Measurements from ENCODE around the gene OR7C1.

DNA sequence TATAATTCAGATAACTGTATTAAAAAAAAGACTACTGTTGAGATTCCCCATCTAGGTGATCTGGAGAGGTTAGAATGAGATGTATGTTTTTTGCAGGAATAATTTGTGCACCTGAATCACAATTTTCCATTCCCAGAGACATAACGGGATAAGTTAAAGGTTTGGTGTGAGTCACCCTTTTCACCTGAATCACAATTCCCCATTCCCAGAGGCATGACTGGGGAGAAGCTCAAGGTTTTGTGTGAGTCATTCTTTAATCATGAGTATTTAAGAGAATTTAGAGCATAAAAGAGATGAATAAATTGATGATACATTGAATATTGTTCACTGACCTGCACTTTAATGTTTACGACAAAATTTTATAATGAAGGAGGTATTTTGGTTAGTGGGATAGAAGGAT is 9.0 kb downstream of the OR7C1 start:
- TF ChIP-seq RORB (CRISPR knock-in tag; IDR thresholded peaks at IDR 0.05) = no peak
- TF ChIP-seq, protein P1, sequence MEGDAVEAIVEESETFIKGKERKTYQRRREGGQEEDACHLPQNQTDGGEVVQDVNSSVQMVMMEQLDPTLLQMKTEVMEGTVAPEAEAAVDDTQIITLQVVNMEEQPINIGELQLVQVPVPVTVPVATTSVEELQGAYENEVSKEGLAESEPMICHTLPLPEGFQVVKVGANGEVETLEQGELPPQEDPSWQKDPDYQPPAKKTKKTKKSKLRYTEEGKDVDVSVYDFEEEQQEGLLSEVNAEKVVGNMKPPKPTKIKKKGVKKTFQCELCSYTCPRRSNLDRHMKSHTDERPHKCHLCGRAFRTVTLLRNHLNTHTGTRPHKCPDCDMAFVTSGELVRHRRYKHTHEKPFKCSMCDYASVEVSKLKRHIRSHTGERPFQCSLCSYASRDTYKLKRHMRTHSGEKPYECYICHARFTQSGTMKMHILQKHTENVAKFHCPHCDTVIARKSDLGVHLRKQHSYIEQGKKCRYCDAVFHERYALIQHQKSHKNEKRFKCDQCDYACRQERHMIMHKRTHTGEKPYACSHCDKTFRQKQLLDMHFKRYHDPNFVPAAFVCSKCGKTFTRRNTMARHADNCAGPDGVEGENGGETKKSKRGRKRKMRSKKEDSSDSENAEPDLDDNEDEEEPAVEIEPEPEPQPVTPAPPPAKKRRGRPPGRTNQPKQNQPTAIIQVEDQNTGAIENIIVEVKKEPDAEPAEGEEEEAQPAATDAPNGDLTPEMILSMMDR (IDR thresholded peaks at IDR 0.05) = no peak
- TF ChIP-seq, protein P2, sequence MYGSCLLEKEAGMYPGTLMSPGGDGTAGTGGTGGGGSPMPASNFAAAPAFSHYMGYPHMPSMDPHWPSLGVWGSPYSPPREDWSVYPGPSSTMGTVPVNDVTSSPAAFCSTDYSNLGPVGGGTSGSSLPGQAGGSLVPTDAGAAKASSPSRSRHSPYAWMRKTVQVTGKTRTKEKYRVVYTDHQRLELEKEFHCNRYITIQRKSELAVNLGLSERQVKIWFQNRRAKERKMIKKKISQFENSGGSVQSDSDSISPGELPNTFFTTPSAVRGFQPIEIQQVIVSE (CRISPR knock-in tag; IDR thresholded peaks at IDR 0.05; ENCODE audit: borderline replicate concordance) = no peak
- TF ChIP-seq, protein P3, sequence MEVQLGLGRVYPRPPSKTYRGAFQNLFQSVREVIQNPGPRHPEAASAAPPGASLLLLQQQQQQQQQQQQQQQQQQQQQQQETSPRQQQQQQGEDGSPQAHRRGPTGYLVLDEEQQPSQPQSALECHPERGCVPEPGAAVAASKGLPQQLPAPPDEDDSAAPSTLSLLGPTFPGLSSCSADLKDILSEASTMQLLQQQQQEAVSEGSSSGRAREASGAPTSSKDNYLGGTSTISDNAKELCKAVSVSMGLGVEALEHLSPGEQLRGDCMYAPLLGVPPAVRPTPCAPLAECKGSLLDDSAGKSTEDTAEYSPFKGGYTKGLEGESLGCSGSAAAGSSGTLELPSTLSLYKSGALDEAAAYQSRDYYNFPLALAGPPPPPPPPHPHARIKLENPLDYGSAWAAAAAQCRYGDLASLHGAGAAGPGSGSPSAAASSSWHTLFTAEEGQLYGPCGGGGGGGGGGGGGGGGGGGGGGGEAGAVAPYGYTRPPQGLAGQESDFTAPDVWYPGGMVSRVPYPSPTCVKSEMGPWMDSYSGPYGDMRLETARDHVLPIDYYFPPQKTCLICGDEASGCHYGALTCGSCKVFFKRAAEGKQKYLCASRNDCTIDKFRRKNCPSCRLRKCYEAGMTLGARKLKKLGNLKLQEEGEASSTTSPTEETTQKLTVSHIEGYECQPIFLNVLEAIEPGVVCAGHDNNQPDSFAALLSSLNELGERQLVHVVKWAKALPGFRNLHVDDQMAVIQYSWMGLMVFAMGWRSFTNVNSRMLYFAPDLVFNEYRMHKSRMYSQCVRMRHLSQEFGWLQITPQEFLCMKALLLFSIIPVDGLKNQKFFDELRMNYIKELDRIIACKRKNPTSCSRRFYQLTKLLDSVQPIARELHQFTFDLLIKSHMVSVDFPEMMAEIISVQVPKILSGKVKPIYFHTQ (CRISPR knock-in tag; IDR thresholded peaks at IDR 0.05) = no peak
- TF ChIP-seq, protein P4, sequence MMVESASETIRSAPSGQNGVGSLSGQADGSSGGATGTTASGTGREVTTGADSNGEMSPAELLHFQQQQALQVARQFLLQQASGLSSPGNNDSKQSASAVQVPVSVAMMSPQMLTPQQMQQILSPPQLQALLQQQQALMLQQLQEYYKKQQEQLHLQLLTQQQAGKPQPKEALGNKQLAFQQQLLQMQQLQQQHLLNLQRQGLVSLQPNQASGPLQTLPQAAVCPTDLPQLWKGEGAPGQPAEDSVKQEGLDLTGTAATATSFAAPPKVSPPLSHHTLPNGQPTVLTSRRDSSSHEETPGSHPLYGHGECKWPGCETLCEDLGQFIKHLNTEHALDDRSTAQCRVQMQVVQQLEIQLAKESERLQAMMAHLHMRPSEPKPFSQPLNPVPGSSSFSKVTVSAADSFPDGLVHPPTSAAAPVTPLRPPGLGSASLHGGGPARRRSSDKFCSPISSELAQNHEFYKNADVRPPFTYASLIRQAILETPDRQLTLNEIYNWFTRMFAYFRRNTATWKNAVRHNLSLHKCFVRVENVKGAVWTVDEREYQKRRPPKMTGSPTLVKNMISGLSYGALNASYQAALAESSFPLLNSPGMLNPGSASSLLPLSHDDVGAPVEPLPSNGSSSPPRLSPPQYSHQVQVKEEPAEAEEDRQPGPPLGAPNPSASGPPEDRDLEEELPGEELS (CRISPR knock-in tag; IDR thresholded peaks at IDR 0.05) = no peak
- TF ChIP-seq, protein P5, sequence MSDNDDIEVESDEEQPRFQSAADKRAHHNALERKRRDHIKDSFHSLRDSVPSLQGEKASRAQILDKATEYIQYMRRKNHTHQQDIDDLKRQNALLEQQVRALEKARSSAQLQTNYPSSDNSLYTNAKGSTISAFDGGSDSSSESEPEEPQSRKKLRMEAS (CRISPR knock-in tag; IDR thresholded peaks at IDR 0.05) = no peak

All from WTC11 (cell line).